BJ (cell line): ENCODE results near the gene CAMK2B. TPM values are rescaled to one million over a fixed set of nuclear protein-coding genes. Genes with fewer than 3 reads are reported as not detected.

Experiments
- CTCF ChIA-PET: fragments of 350-600 bp; formaldehyde crosslinking; extraction: SDS; loops from one replicate; lab custom pipeline; 2021; ENCODE audit warnings: antibody characterized with exemption, inconsistent platforms; lab: Yijun Ruan, JAX
- POLR2A ChIA-PET: fragments of 300-600 bp; sonication (Branson Sonifier 250); formaldehyde crosslinking; extraction: SDS; loops from one replicate; lab custom pipeline; 2021; ENCODE audit warnings: antibody characterized with exemption; lab: Charles Lee
- DNase-seq: peaks from one replicate; pipeline ENCODE4 v3.0.0-alpha.2; 2011; ENCODE audit warnings: low read depth
- H3K27me3 ChIP-seq: 2 replicates; pipeline ENCODE4 v1.6.0; 2011; ENCODE audit warnings: low read length; ENCODE audit not compliant: control insufficient read depth, insufficient read depth
- H3K36me3 ChIP-seq: 2 replicates; pipeline ENCODE4 v1.5.1; 2011; ENCODE audit warnings: low read length; ENCODE audit not compliant: control insufficient read depth, insufficient read depth
- H3K4me3 ChIP-seq: 2 replicates; pipeline ENCODE4 v1.5.1; 2011; ENCODE audit warnings: low read depth, mild to moderate bottlenecking, control low read depth, low read length
- polyA plus RNA-seq: library from polyadenylated mRNA; depleted of rRNA; stranded (reverse); fragments of >200 nt; gene quantifications from 2 replicates; pipeline ENCODE4 v1.2.3, GENCODE V29; 2011
- TF ChIP-seq, protein P1 (sequence below): IDR thresholded peaks from 2 replicates; pipeline ENCODE4 v1.5.1; 2011; ENCODE audit warnings: low read depth, mild to moderate bottlenecking, control low read depth, inconsistent platforms, low read length, moderate library complexity; ENCODE audit not compliant: insufficient read depth

Gene CAMK2B
- polyA plus RNA-seq, 1 experiment: 0.10 TPM

GRCh38 chr7:44293561-44294324, 31.7 kb downstream of the CAMK2B start:
- ChIA-PET POLR2A (no interaction called here), CTCF (no interaction called here)
- H3K36me3 ChIP-seq: no peaks in the 10 kb centered on the region
- H3K4me3 ChIP-seq: no peak overlapping the region
- TF ChIP-seq, protein P1, sequence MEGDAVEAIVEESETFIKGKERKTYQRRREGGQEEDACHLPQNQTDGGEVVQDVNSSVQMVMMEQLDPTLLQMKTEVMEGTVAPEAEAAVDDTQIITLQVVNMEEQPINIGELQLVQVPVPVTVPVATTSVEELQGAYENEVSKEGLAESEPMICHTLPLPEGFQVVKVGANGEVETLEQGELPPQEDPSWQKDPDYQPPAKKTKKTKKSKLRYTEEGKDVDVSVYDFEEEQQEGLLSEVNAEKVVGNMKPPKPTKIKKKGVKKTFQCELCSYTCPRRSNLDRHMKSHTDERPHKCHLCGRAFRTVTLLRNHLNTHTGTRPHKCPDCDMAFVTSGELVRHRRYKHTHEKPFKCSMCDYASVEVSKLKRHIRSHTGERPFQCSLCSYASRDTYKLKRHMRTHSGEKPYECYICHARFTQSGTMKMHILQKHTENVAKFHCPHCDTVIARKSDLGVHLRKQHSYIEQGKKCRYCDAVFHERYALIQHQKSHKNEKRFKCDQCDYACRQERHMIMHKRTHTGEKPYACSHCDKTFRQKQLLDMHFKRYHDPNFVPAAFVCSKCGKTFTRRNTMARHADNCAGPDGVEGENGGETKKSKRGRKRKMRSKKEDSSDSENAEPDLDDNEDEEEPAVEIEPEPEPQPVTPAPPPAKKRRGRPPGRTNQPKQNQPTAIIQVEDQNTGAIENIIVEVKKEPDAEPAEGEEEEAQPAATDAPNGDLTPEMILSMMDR: no peak
- no peak for DNase-seq
- H3K27me3 ChIP-seq: peaks cover 41% of the 10 kb centered on the region

- Histone ChIP-seq H3K4me3 (no peak overlapping the region), H3K27me3 (peaks cover 39% of the 10 kb centered on the region), H3K36me3 (no peaks in the 10 kb centered on the region)
- TF ChIP-seq, protein P1: no peak
- POLR2A ChIA-PET: no interaction called here
- CTCF ChIA-PET: no interaction called here
- DNase-seq: no peak
These were observed 32.4 kb downstream of the CAMK2B start for GRCh38 chr7:44292876-44293560.

DNA sequence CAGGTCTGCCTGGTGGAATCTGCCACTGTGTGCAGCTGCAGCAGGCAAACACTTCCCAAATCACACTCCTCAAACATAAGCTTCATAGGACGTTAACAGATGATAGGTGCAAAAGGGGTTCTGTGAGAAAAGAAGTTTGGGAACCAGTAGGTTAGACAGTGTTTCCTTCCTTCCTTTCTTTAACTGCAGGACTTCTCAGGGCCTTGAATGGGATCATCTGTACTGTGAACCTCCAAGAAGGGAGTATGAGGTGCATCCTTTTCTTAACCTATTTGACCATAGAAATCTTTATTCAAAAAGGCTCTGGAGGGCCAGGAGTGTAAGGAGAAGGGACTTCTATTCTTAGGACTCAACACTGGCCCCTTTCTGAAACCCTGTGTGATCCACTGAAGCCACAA, 33.0 kb downstream of the CAMK2B start:
- CTCF ChIA-PET: no interaction called here

DNA sequence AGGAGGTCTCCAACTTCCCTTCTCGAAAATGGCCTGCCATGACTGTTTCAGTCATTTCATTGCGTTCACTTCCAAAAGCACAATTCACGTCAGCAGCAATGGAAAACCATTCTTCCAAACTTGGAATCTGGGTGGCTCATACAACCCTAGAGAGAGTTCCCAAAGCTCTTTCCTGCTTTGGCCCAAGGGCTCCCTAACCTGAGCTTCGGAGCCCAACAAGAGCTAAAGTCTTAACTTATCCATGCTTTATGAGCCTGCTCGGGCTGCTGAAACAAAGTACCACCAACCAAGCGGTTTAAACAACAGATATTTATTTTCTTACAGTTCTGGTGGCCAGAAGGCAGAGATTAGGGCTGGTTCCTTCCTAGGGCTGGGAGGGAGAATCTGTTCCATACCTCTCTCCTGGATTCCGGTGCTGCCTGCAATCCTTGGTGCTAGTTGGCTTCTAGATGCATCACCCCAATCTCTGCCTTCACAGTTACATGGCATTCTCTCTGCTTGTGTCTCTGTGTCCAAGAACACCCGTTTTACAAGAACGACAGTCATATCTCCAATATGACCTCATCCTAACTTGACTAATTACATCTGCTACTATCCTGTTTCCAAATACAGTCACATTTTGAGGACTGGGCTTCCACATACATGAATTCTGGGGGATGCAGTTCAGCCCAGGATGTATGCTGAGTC, 33.5 kb downstream of the CAMK2B start:
- ChIA-PET POLR2A (no interaction called here), CTCF (no interaction called here)
- peaks cover 39% of the 10 kb centered on the region for H3K27me3 ChIP-seq

More for the DNA sequence above, 33.0 kb downstream of the CAMK2B start:
- DNase-seq: no peak
- TF ChIP-seq, protein P1: no peak
- POLR2A ChIA-PET: no interaction called here
- peaks cover 39% of the 10 kb centered on the region for H3K27me3 ChIP-seq
- H3K36me3 ChIP-seq: no peaks in the 10 kb centered on the region
- H3K4me3 ChIP-seq: no peak overlapping the region

More for the DNA sequence above, 33.5 kb downstream of the CAMK2B start:
- TF ChIP-seq, protein P1: no peak
- Histone ChIP-seq H3K36me3 (no peaks in the 10 kb centered on the region), H3K4me3 (no peak overlapping the region)
- DNase-seq: no peak
